HAP-1 (cell line): ENCODE measurements around the gene LRRC7.
A peak's percentile ranks its signal among the peaks of the same experiment; 100 is the strongest.

Source experiments
- DNase-seq, 2 experiments: peaks; one replicate each; pipeline ENCODE4 v3.0.0-alpha.2; 2016 to 2020; ENCODE audit warnings: low spot score in 2 of 2
- H3K27me3 ChIP-seq: fragments of 250-450 bp; sonication (Bioruptor Pico); 2 replicates; pipeline ENCODE4 v1.5.1; 2020; ENCODE audit warnings: low read depth, mild to moderate bottlenecking, moderate library complexity
- H3K36me3 ChIP-seq: fragments of 250-450 bp; sonication (Bioruptor Pico); replicated peaks from 2 replicates; pipeline ENCODE4 v1.5.1; 2020; ENCODE audit warnings: mild to moderate bottlenecking
- H3K4me1 ChIP-seq: fragments of 250-450 bp; sonication (Bioruptor Pico); 2 replicates; pipeline ENCODE4 v1.5.1; 2020; ENCODE audit warnings: mild to moderate bottlenecking
- H3K4me3 ChIP-seq: fragments of 250-450 bp; sonication (Bioruptor Pico); 2 replicates; pipeline ENCODE4 v1.5.1; 2020; ENCODE audit warnings: mild to moderate bottlenecking, moderate library complexity
- H3K9me3 ChIP-seq: fragments of 250-450 bp; sonication (Bioruptor Pico); 2 replicates; pipeline ENCODE4 v1.5.1; 2020; ENCODE audit warnings: mild to moderate bottlenecking, moderate library complexity
- in situ Hi-C: fragments of 300-500 bp; cut with MboI; formaldehyde crosslinking; loops from 3 replicates; pipeline ENCODE4 v1.14.3; 2020; ENCODE audit warnings: low sequenced_read_pairs, inconsistent platforms, mixed read lengths

The LRRC7 gene

GRCh38 chr1:70085521-70085920 is 517.8 kb downstream of the LRRC7 start:
- H3K4me3 ChIP-seq, result no peak overlapping the region
- no peak for DNase-seq
- no peaks in the 10 kb centered on the region for H3K36me3 ChIP-seq
- in situ Hi-C loops, result no loop called here
- peaks cover 3% of the 10 kb centered on the region; the same call in 1 of the 2 replicates for H3K27me3 ChIP-seq
- no peaks in the 10 kb centered on the region for H3K4me1 ChIP-seq
- no peaks in the 10 kb centered on the region for H3K9me3 ChIP-seq

- Histone ChIP-seq H3K4me3 (no peak overlapping the region), H3K36me3 (no peaks in the 10 kb centered on the region), H3K9me3 (no peaks in the 10 kb centered on the region), H3K27me3 (peaks cover 3% of the 10 kb centered on the region; the same call in 1 of the 2 replicates), H3K4me1 (peaks cover 4% of the 10 kb centered on the region; the same call in 1 of the 2 replicates)
- in situ Hi-C loops, result no loop called here
- DNase-seq, result no peak
Observed at GRCh38 chr1:70086897-70087296, 519.2 kb downstream of the LRRC7 start.

GRCh38 chr1:70090141-70090540 is 522.4 kb downstream of the LRRC7 start:
- DNase-seq, result no peak
- H3K4me1 ChIP-seq, result peaks cover 18% of the 10 kb centered on the region
- in situ Hi-C loops, result no loop called here
- H3K9me3 ChIP-seq, result no peaks in the 10 kb centered on the region
- H3K4me3 ChIP-seq, result no peak overlapping the region
- H3K27me3 ChIP-seq, result peaks cover 3% of the 10 kb centered on the region; the same call in 1 of the 2 replicates
- H3K36me3 ChIP-seq, result no peaks in the 10 kb centered on the region

GRCh38 chr1:70090875-70091274 is 523.2 kb downstream of the LRRC7 start:
- Histone ChIP-seq H3K4me1 (peaks cover 18% of the 10 kb centered on the region), H3K4me3 (no peak overlapping the region), H3K36me3 (no peaks in the 10 kb centered on the region), H3K27me3 (peaks cover 3% of the 10 kb centered on the region; the same call in 1 of the 2 replicates), H3K9me3 (no peaks in the 10 kb centered on the region)
- no peak for DNase-seq
- in situ Hi-C loops, result no loop called here

- in situ Hi-C loops, result no loop called here
- peaks cover 3% of the 10 kb centered on the region; the same call in 1 of the 2 replicates for H3K27me3 ChIP-seq
- peaks cover 18% of the 10 kb centered on the region for H3K4me1 ChIP-seq
- H3K36me3 ChIP-seq, result no peaks in the 10 kb centered on the region
- H3K4me3 ChIP-seq, result no peak overlapping the region
- DNase-seq, result peak; percentile 76 to 94
- no peaks in the 10 kb centered on the region for H3K9me3 ChIP-seq
Observed at GRCh38 chr1:70091811-70092210, 524.1 kb downstream of the LRRC7 start.

- in situ Hi-C loops, result no loop called here
- Histone ChIP-seq H3K4me1 (peaks cover 18% of the 10 kb centered on the region), H3K36me3 (no peaks in the 10 kb centered on the region), H3K4me3 (no peak overlapping the region), H3K9me3 (no peaks in the 10 kb centered on the region), H3K27me3 (peaks cover 3% of the 10 kb centered on the region; the same call in 1 of the 2 replicates)
- no peak for DNase-seq
Observed at GRCh38 chr1:70092526-70092925, 524.8 kb downstream of the LRRC7 start.

GRCh38 chr1:70093250-70093975 is 525.7 kb downstream of the LRRC7 start:
- H3K36me3 ChIP-seq, result no peaks in the 10 kb centered on the region
- H3K9me3 ChIP-seq, result no peaks in the 10 kb centered on the region
- no peak overlapping the region for H3K4me3 ChIP-seq
- peaks cover 18% of the 10 kb centered on the region for H3K4me1 ChIP-seq
- DNase-seq, result no peak
- H3K27me3 ChIP-seq, result peaks cover 3% of the 10 kb centered on the region; the same call in 1 of the 2 replicates
- in situ Hi-C loops, result no loop called here

GRCh38 chr1:70101231-70101630 is 533.5 kb downstream of the LRRC7 start:
- no peak for DNase-seq
- H3K9me3 ChIP-seq, result no peaks in the 10 kb centered on the region
- H3K4me1 ChIP-seq, result no peaks in the 10 kb centered on the region
- H3K4me3 ChIP-seq, result no peak overlapping the region
- in situ Hi-C loops, result no loop called here
- H3K36me3 ChIP-seq, result no peaks in the 10 kb centered on the region
- H3K27me3 ChIP-seq, result peaks cover 3% of the 10 kb centered on the region

- Histone ChIP-seq H3K27me3 (peaks cover 3% of the 10 kb centered on the region), H3K9me3 (no peaks in the 10 kb centered on the region), H3K4me3 (no peak overlapping the region), H3K4me1 (no peaks in the 10 kb centered on the region), H3K36me3 (no peaks in the 10 kb centered on the region)
- no peak for DNase-seq
- in situ Hi-C loops, result no loop called here
Observed at GRCh38 chr1:70101774-70102173, 534.1 kb downstream of the LRRC7 start.

- Histone ChIP-seq H3K4me1 (no peaks in the 10 kb centered on the region), H3K27me3 (peaks cover 3% of the 10 kb centered on the region), H3K9me3 (no peaks in the 10 kb centered on the region), H3K36me3 (no peaks in the 10 kb centered on the region), H3K4me3 (no peak overlapping the region)
- in situ Hi-C loops, result no loop called here
- DNase-seq, result no peak
Observed at GRCh38 chr1:70103770-70104169, 536.0 kb downstream of the LRRC7 start.

- Histone ChIP-seq H3K27me3 (no peaks in the 10 kb centered on the region), H3K4me3 (no peak overlapping the region), H3K36me3 (no peaks in the 10 kb centered on the region), H3K9me3 (no peaks in the 10 kb centered on the region), H3K4me1 (no peaks in the 10 kb centered on the region)
- in situ Hi-C loops, result no loop called here
- DNase-seq, result no peak
Observed at GRCh38 chr1:70109241-70109640, 541.5 kb downstream of the LRRC7 start.

- H3K36me3 ChIP-seq, result no peaks in the 10 kb centered on the region
- no peaks in the 10 kb centered on the region for H3K4me1 ChIP-seq
- no peaks in the 10 kb centered on the region for H3K9me3 ChIP-seq
- in situ Hi-C loops, result no loop called here
- peak; percentile 11 to 33 for DNase-seq
- H3K27me3 ChIP-seq, result 0 out of 2 replicates have a peak, but pooled peaks cover 3% of the 10 kb centered on the region
- no peak overlapping the region for H3K4me3 ChIP-seq
Observed at GRCh38 chr1:70112838-70113237, 545.1 kb downstream of the LRRC7 start.

GRCh38 chr1:70115315-70115714 is 547.6 kb downstream of the LRRC7 start:
- H3K36me3 ChIP-seq, result no peaks in the 10 kb centered on the region
- no peaks in the 10 kb centered on the region for H3K4me1 ChIP-seq
- in situ Hi-C loops, result no loop called here
- no peak overlapping the region for H3K4me3 ChIP-seq
- no peak for DNase-seq
- H3K9me3 ChIP-seq, result no peaks in the 10 kb centered on the region
- peaks cover 21% of the 10 kb centered on the region for H3K27me3 ChIP-seq

- no peak for DNase-seq
- in situ Hi-C loops, result no loop called here
- no peaks in the 10 kb centered on the region for H3K4me1 ChIP-seq
- no peaks in the 10 kb centered on the region for H3K9me3 ChIP-seq
- H3K4me3 ChIP-seq, result no peak overlapping the region
- H3K27me3 ChIP-seq, result peaks cover 37% of the 10 kb centered on the region
- H3K36me3 ChIP-seq, result no peaks in the 10 kb centered on the region
Observed at GRCh38 chr1:70117046-70117445, 549.3 kb downstream of the LRRC7 start.
